Fibroblast of the aortic adventitia (primary cell): ENCODE measurements around the gene NT5C3A. TPM values are rescaled to one million over a fixed set of nuclear protein-coding genes. Genes with fewer than 3 reads are reported as not detected.

Source experiments
- DNase-seq: peaks from one replicate; pipeline ENCODE4 v3.0.0-alpha.2; 2010; ENCODE audit warnings: low read depth
- H3K4me3 ChIP-seq: 2 replicates; pipeline ENCODE4 v1.5.1; 2011; ENCODE audit warnings: low read depth, mild to moderate bottlenecking, control low read depth, low read length, moderate library complexity
- total RNA-seq: library from RNA; depleted of rRNA; stranded (reverse); fragments of >200 nt; gene quantifications from 2 replicates; pipeline ENCODE4 v1.2.3, GENCODE V29; 2012; ENCODE audit warnings: low replicate concordance
- TF ChIP-seq, protein P1 (sequence below): IDR thresholded peaks from 2 replicates; pipeline ENCODE4 v1.5.1; 2011; ENCODE audit warnings: mild to moderate bottlenecking, low read length, control low read depth, inconsistent platforms; ENCODE audit not compliant: insufficient read depth

NT5C3A gene
- total RNA-seq, 1 donor, result 26.8 TPM

DNA sequence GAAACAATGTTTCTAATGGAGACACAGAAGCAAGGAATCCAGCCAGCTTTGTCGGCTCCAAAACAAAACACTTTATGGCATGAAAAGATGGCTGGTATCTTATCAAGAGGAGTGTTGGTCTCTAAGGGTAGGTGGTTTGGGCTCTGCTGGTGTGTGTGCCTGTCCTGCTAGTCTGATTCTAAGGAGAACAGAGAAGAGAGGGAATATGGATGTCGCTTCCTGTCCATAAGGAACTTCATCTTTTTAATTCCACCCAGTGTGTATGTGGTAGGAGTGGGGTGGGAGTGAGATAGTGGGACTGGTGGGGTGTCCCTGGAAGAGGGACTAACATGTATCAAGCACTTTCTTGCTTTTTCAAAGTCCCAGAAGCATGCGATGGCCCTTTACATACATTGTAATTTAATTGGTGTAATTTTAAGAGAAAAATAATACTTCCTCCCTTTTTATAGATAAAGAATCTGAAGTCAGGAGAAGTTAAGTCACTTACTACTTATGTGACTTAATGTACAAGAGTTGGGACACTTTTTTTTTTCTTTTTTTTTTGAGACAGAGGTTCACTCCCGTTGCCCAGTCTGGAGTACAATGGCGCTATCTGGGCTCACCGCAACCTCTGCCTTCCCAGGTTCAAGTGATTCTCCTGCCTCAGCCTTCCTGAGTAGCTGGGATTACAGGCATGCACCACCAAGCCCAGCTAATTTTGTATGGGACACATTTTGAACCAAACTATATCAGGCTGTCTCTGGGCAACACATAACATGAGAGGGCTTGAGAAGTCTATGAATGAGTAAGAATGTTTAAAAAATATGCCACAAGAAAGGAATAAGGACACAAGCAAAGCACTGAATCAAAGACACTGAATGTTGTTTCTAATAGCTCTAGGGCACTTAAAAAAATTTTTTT lies 18.8 kb downstream of the NT5C3A start:
- no peak overlapping the region for H3K4me3 ChIP-seq
- TF ChIP-seq, protein P1, sequence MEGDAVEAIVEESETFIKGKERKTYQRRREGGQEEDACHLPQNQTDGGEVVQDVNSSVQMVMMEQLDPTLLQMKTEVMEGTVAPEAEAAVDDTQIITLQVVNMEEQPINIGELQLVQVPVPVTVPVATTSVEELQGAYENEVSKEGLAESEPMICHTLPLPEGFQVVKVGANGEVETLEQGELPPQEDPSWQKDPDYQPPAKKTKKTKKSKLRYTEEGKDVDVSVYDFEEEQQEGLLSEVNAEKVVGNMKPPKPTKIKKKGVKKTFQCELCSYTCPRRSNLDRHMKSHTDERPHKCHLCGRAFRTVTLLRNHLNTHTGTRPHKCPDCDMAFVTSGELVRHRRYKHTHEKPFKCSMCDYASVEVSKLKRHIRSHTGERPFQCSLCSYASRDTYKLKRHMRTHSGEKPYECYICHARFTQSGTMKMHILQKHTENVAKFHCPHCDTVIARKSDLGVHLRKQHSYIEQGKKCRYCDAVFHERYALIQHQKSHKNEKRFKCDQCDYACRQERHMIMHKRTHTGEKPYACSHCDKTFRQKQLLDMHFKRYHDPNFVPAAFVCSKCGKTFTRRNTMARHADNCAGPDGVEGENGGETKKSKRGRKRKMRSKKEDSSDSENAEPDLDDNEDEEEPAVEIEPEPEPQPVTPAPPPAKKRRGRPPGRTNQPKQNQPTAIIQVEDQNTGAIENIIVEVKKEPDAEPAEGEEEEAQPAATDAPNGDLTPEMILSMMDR, result no peak
- no peak for DNase-seq

DNA sequence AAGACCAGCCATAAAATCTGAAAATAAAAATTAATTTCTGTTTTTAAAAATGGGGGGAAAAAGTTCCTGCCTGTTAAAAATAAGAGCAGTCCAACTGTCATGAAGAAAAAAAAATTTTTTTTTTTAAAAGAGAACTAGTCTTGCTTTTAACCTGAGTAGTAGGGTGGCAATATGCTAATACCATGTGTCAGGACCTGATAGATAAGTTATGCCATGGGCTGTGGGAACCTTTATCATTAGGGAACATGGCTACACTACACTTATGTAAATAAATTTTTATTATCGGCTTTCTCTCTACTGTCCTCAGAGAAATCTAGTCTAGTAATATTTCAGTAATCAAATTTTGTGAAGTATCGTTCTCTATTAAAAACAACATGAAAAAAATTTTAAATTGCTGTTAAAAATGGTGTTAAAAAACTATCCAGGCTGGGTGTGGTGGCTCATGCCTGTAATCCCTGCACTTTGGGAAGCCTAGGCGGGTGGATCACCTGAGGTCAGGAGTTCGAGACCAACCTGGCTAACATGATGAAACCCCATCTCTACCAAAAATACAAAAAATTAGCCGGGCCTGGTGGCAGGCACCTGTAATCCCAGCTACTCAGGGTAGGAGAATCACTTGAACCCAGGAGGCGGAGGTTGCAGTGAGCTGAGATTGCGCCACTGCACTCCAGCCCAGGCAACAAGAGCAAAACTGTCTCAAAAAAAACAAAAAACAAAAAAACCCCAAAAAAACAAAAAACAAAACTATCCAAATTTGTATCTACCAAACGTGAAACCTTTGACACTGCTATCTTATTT lies 20.7 kb downstream of the NT5C3A start:
- no peak overlapping the region for H3K4me3 ChIP-seq
- TF ChIP-seq, protein P1, result no peak
- DNase-seq, result no peak

DNA sequence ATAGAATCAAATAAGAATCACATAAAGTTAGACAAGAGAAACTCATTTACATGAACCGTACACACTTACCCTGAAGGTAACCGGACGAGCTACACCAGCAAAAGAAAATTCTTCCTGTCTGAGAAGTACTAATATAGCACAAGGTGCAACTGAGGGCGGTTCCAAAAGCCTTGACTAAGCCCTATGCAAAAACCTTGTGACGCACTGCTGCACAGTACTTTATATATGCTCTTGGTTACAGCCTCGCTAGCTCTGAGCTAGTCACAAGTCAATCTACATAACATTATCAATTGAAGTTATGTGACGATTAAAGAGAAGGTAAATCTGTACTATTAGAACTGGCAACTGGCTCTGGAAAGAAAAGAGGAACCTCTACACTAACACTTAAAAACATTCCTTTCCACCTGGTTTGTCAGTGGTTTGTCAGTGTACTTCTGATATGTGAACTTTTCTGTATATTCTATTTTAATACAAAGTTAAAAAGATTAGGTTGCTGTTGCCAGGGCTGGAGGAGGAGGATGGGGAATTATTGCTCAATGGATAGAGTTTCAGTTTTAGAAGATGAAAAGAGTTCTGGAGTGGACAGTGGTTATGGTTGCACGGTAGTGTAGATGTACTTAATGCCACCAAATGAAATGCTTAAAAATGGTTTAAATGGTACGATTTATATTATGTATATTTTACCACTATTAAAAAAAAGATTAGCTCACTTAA lies 21.6 kb downstream of the NT5C3A start:
- TF ChIP-seq, protein P1, result no peak
- H3K4me3 ChIP-seq, result peak overlapping the region; percentile 7
- DNase-seq, result peak; percentile 61

DNA sequence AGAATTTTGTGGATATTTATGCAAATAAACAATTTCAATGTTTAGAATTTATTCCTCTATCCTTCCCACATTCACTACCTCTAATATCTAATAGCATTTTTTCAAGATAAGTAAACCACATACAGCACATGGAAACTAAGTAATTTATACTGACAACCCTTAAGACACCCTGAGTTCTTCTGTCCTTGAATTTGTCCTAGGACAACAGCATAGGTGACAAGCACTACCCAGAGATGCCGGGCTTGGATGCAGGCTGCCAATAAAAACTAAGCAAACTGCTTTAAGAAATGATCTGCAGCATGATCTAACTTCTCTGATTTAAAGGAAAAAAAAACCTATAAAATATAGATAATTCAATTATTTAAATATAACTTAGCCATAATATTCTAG lies 22.7 kb downstream of the NT5C3A start:
- no peak for DNase-seq
- TF ChIP-seq, protein P1, result no peak
- H3K4me3 ChIP-seq, result peak overlapping the region; percentile 55

DNA sequence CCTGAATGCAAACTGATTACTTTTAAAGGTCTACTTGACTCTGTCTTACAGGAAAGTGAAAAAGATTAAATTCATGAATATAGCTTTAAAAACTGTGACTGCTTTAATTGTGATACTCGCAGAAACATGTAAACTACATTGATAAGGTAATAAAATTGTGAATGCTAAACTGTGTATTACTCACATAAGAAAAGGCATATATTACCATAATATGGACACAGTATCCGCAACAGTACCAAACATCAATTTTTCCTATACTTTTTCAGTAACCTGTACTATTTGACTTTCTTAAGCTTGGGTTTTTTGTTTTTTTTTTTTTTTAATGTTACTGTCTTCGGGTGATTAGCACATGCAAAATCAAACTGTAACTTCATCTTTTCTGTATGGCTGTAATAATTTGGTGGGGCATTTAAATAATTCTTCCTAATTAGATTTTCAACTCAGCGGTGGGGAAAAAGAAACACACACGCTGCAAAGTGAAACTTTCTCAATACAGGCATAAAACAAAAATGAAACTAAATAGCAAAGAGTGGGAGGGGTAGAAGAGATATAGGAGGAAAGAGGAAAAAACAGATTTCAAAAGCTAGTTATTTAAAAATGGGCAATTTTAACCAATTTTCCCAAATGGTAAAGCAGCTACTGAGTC lies 23.2 kb downstream of the NT5C3A start:
- DNase-seq, result peak; percentile 40
- TF ChIP-seq, protein P1, result no peak
- H3K4me3 ChIP-seq, result peak overlapping the region; percentile 55

DNA sequence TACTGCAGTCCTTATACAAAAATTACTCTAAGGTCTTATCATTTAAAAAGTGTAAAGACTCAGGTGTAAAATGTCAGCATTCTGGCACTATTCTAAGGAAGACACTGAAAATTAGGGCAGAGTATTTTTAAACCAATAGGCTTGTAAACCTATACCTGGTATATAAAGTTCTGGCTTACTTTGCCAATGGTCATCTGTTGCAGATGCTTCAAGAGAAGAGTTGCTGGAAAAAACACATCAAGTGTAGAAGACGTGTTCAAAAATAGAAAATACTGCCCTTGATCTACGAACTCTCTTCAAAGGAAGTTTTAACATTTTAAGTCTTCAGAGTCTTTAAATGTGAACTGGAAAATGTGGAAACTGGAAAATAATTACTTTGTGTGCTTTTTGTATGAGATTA lies 23.9 kb downstream of the NT5C3A start:
- no peak for DNase-seq
- no peak overlapping the region for H3K4me3 ChIP-seq
- TF ChIP-seq, protein P1, result no peak
